ENCODE data around the gene GEMIN7. TPM values are rescaled to one million over a fixed set of nuclear protein-coding genes. Genes with fewer than 3 reads are reported as not detected.

GEMIN7 gene
- total RNA-seq, 1 experiment from 2014 or later, result 26.7 TPM

DNA sequence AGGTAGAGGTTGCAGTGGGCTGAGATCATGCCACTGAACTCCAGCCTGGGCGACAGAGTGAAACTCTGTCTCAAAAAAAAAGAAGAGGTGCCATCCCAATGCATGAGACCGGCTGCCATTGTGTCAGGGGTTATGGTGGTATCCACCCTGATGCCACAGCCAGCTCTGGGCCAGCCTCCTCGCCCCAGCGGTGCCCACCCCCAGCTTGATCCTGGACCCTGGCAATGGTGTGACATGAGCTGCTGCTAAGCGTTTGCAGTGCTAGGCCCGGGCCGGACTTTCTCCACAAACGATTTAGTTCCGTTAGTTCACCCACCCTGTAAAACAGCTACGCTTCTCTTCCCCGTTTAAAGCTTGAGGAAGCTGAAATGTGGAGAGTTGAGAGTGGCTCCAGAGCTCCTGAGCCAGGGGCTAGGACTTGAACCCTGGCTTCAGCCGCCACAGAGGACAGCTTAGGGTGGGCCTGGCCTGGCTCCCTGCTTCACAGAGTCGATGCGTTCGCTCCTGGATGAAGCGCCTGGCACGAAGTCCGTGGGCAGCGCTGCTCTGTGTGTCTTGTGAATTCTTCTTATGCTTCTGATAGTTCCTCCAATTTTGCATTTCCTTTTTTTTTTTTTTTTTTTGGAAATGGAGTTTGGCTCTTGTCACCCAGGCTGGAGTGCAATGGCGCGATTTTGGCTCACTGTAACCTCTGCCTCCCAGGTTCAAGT is 56.3 kb downstream of the GEMIN7 start:
- in situ Hi-C loops (cut with HindIII; ENCODE audit: low pct_unique_long_range_greater_than_20kb, low sequenced_read_pairs), result no loop called here

DNA sequence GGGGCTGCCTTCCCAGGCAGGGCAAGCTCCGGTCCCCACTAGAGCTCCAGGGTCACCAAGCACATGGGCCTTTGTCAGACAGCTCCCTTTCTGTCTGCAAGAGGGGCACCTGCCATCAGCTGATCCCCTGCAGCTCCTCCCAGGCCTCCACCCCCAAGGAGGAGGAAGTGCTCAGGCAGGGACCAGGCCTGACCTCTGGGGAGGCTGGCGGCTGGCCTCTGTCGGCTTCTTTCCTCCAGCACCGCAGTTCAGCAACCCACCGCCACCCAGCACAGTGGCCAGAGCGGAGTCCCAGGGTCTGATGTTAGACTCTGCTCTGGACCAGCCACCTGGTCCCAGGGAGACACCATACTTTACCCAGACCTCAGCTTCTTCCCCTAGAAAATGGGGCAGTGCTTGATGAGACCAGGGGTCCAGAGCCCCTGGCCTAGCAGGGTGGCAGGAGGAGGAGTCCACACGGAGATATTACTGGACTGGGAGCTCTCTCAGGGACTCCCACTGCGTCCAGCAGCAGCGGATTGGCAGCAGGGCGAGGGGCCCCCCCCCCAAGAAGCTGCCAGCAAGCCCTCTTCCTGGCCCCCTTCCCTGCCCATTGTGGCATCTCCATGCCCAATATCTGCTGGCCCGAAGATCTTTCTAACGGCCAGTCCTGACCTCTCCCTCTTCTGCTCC is 57.6 kb downstream of the GEMIN7 start:
- in situ Hi-C loops (cut with HindIII; ENCODE audit: low pct_unique_long_range_greater_than_20kb, low sequenced_read_pairs), result no loop called here
- DNase-seq (ENCODE audit: low read depth, low spot score), result no peak

More for the DNA sequence above, 56.3 kb downstream of the GEMIN7 start:
- no peak for DNase-seq (ENCODE audit: low read depth, low spot score)

DNA sequence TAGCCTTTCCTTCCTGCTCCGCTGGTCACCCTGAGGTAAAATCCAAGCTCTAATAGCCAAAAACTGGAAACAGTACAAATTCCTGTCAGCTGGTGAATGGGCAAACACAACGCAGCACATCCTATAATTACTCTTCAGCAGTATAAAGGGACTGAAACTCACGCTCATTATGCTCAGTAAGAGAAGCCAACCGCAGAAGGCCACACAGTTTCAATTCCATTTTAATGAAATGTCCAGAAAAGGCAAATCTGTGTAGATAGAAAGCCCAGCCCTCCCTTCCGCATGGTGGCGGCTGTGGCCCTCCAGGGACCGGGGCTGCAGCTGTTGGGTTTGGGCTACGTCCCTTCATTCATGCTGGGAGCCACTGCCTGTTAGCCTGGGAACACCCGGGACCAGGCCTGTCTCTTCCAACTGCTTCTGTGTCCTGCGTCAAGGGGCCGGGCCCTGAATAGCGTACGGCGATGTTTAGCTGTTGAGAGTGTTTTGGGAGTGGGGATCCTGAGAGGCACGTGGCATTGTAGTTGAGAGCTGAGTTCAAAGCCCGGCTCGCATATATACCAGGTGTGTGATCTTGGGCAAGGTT is 58.2 kb downstream of the GEMIN7 start:
- no peak for DNase-seq (ENCODE audit: low read depth, low spot score)
- in situ Hi-C loops (cut with HindIII; ENCODE audit: low pct_unique_long_range_greater_than_20kb, low sequenced_read_pairs), result no loop called here

DNA sequence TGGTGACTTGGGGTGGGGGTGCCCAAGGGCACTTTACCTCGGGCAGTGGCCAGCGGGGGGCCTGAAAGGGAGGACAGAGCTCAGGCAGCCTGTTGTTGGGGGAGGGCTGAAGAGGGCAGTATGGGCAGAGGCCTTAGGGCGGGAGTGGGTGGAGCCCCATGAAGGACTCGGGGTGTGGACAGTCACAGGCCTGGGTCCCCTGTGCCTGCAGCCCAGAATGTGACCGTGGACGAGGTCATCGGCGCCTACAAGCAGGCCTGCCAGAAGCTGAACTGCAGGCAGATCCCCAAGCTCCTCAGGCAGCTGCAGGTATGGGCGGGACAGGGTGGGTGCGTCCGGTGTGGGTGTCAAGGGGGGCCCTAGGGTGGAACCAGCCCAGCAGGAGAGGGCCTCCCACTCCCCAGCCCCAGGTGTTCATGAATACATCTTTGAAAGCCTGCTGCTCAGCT is 59.3 kb downstream of the GEMIN7 start:
- no peak for DNase-seq (ENCODE audit: low read depth, low spot score)
- in situ Hi-C loops (cut with HindIII; ENCODE audit: low pct_unique_long_range_greater_than_20kb, low sequenced_read_pairs), result no loop called here

DNA sequence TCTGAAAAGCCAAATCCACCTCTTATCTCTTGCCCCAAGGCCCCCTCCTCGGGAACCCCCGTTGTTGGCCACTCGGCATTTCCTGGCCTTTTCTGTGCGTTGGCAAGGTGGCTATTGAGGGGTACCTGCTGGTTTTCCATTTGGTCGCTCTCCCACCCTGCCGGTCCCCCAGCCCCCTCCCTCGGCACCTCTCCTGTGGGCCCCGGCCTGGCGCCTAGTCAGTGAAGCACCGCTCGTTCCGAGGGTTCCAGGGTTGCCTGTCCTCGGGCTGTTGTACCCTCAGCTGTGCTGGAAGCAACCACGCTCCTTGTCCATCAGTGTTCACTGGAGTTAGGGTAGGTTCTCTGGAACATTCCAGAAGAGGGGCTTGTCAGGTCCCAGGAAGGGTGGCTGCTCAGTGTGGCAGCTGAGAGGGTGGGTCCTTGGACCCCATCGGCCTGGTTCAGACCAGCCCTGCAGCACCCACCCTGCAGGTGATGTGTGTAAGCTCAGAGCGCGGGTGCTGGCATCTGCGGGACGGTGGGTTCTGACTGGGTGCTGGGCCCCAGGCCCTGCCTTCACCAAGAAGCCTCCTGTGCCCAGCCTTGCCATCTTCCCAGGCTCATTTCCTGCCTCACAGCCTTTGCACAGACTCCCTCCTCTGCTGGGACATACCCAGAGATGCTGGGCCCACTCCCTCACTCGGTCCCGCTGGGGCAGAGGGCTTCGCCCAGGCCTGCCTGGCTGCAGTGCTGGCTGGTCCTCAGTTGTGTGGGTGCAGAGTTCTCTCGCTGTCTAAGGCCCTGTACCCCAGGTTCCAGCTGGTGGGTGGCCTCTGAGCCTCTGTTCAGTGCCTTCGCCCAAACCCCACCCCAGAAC is 60.5 kb downstream of the GEMIN7 start:
- no peak for DNase-seq (ENCODE audit: low read depth, low spot score)
- in situ Hi-C loops (cut with HindIII; ENCODE audit: low pct_unique_long_range_greater_than_20kb, low sequenced_read_pairs), result no loop called here

DNA sequence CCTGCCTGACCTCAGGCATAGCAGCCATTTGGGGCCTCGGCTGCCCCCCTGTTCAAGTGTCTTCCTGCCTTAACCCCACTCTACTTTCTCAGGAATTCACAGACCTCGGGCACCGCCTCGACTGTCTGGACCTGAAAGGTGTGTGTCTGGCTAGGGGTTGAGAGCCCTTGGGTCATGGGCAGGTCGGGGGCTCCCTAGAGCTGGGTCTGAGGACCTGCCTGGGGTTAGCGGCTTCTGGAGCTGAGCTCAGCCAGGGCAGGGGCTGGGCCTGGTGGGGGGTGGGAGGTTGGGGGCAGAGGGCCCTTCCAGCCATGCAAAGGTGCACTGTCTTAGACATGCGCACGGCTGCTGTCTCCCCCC is 61.1 kb downstream of the GEMIN7 start:
- in situ Hi-C loops (cut with HindIII; ENCODE audit: low pct_unique_long_range_greater_than_20kb, low sequenced_read_pairs), result no loop called here
- DNase-seq (ENCODE audit: low read depth, low spot score), result no peak

DNA sequence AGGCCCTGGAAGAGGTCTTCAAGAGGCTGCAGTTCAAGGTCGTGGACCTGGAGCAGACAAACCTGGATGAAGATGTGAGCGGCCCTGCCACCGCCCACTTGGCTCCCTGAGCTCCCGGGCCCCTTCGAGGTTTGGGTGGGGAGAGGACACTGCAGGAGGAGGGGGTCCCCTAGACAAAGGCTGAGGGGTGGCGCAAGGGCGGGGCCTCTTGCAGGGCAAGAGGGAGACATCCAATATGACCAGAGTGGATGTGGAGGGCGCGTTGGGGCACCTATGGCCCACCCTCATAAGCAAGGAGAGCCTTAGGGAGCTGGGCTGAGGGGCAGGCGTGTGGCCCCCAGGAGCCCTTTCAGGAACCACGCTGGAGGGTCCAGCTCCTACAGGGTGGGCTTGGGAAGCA is 61.5 kb downstream of the GEMIN7 start:
- DNase-seq (ENCODE audit: low read depth, low spot score), result no peak
- in situ Hi-C loops (cut with HindIII; ENCODE audit: low pct_unique_long_range_greater_than_20kb, low sequenced_read_pairs), result no loop called here

Small RNA genes lying within 50 kb of the gene (small RNA-seq; reads per million reads assigned to genes)
- 0 reads per million in 2 experiments for gene RNU6-611P

Other genes with a start within 250 kb of the GEMIN7 start
- gene NECTIN2, start 233.0 kb upstream of the GEMIN7 start, total RNA-seq (2014; rRNA removed; shearing (Covaris generic)), result 27.3 and 32.6 TPM in 2 replicates
- 96.6 and 106 TPM in 2 replicates for gene TOMM40, start 188.0 kb upstream of the GEMIN7 start, total RNA-seq (2014; rRNA removed; shearing (Covaris generic))
- gene APOE, start 173.5 kb upstream of the GEMIN7 start, total RNA-seq (2014; rRNA removed; shearing (Covaris generic)), result 225 and 263 TPM in 2 replicates
- gene APOC1, start 164.7 kb upstream of the GEMIN7 start, total RNA-seq (2014; rRNA removed; shearing (Covaris generic)), result 17.3 and 34.2 TPM in 2 replicates
- not detected in 2 replicates for gene APOC4, start 137.0 kb upstream of the GEMIN7 start, total RNA-seq (2014; rRNA removed; shearing (Covaris generic))
- gene APOC2, start 133.2 kb upstream of the GEMIN7 start, total RNA-seq (2014; rRNA removed; shearing (Covaris generic)), result 1.8 and 3.4 TPM in 2 replicates
- gene CLPTM1, start 123.9 kb upstream of the GEMIN7 start, total RNA-seq (2014; rRNA removed; shearing (Covaris generic)), result 24.8 and 35.9 TPM in 2 replicates
- 4.0 and 5.3 TPM in 2 replicates for gene RELB, start 77.8 kb upstream of the GEMIN7 start, total RNA-seq (2014; rRNA removed; shearing (Covaris generic))
- gene CLASRP, start 40.2 kb upstream of the GEMIN7 start, total RNA-seq (2014; rRNA removed; shearing (Covaris generic)), result 13.7 and 28.8 TPM in 2 replicates
- 0.08 and 0.32 TPM in 2 replicates for gene ZNF296, start 2.8 kb upstream of the GEMIN7 start, total RNA-seq (2014; rRNA removed; shearing (Covaris generic))
- gene PPP1R37, start 13.9 kb downstream of the GEMIN7 start, total RNA-seq (2014; rRNA removed; shearing (Covaris generic)), result 41.2 and 46.0 TPM in 2 replicates
- 0.03 TPM in 1 of 2 replicates, not detected in the other for gene NKPD1, start 81.7 kb downstream of the GEMIN7 start, total RNA-seq (2014; rRNA removed; shearing (Covaris generic))
- 22.1 and 22.3 TPM in 2 replicates for gene TRAPPC6A, start 99.0 kb downstream of the GEMIN7 start, total RNA-seq (2014; rRNA removed; shearing (Covaris generic))
- 3.7 and 5.3 TPM in 2 replicates for gene BLOC1S3, start 99.5 kb downstream of the GEMIN7 start, total RNA-seq (2014; rRNA removed; shearing (Covaris generic))
- gene EXOC3L2, start 166.1 kb downstream of the GEMIN7 start, total RNA-seq (2014; rRNA removed; shearing (Covaris generic)), result not detected in 2 replicates
- gene MARK4, start 172.0 kb downstream of the GEMIN7 start, total RNA-seq (2014; rRNA removed; shearing (Covaris generic)), result 7.2 and 7.7 TPM in 2 replicates
- not detected in 2 replicates for gene CKM, start 243.6 kb downstream of the GEMIN7 start, total RNA-seq (2014; rRNA removed; shearing (Covaris generic))

Data from SK-MEL-5 (cell line).